IMR-90 (cell line): ENCODE results near the gene CA12. TPM values are rescaled to one million over a fixed set of nuclear protein-coding genes. Genes with fewer than 3 reads are reported as not detected.

Experiments used
- ATAC-seq: fragments of 200-7000 bp; cut with Tn5 transposase; 2 replicates; pipeline ENCODE4 v1.9.1; 2020; ENCODE audit warnings: low read depth, mild to moderate bottlenecking, moderate library complexity
- BruUV-seq: library from RNA; stranded (reverse); fragments of 400-500 nt; replicated peaks from 2 replicates; lab custom pipeline; 2021; lab: Mats Ljungman, UMichigan
- CTCF ChIA-PET: fragments of 300-600 bp; formaldehyde crosslinking; extraction: SDS; loops from one replicate; lab custom pipeline; 2021; ENCODE audit warnings: antibody characterized with exemption; lab: Yijun Ruan, JAX
- POLR2A ChIA-PET: fragments of 300-600 bp; sonication (Branson Sonifier 250); formaldehyde crosslinking; loops from one replicate; lab custom pipeline; 2022; ENCODE audit warnings: antibody characterized with exemption; ENCODE audit not compliant: unreplicated experiment; lab: Charles Lee
- DNase-seq: peaks from one replicate; pipeline ENCODE4 v3.0.0; 2013
- H2AFZ ChIP-seq: replicated peaks from 2 replicates; pipeline ENCODE3; 2013; ENCODE audit warnings: low read length, mild to moderate bottlenecking; ENCODE audit not compliant: poor library complexity
- H2AK5ac ChIP-seq: 2 replicates; pipeline ENCODE4 v1.6.1; 2013; ENCODE audit warnings: low read depth, low read length, inconsistent platforms
- H2AK9ac ChIP-seq: replicated peaks from 2 replicates; pipeline ENCODE3; 2013; ENCODE audit warnings: mild to moderate bottlenecking, low read depth, low read length, moderate library complexity; ENCODE audit not compliant: poor library complexity
- H2BK120ac ChIP-seq: 2 replicates; pipeline ENCODE4 v1.6.1; 2013; ENCODE audit warnings: low read depth, low read length, inconsistent platforms
- H2BK15ac ChIP-seq: 3 replicates; pipeline ENCODE4 v1.6.1; 2013; ENCODE audit warnings: low read depth, low read length, inconsistent platforms
- H2BK20ac ChIP-seq: 2 replicates; pipeline ENCODE4 v1.6.1; 2013; ENCODE audit warnings: low read depth, mild to moderate bottlenecking, inconsistent platforms, low read length, moderate library complexity
- H2BK5ac ChIP-seq: 2 replicates; pipeline ENCODE4 v1.6.1; 2013; ENCODE audit warnings: mild to moderate bottlenecking, low read depth, low read length, inconsistent platforms; ENCODE audit not compliant: poor library complexity, severe bottlenecking
- H3K14ac ChIP-seq: replicated peaks from 2 replicates; pipeline ENCODE4 v1.6.1; 2013; ENCODE audit warnings: low read depth, low read length, inconsistent platforms
- H3K18ac ChIP-seq: 2 replicates; pipeline ENCODE4 v1.6.1; 2013; ENCODE audit warnings: low read depth, low read length, control low read depth
- H3K23ac ChIP-seq: 2 replicates; pipeline ENCODE4 v1.6.1; 2013; ENCODE audit warnings: low read depth, low read length, inconsistent platforms
- H3K27ac ChIP-seq: 2 replicates; pipeline ENCODE4 v1.5.1; 2013; ENCODE audit warnings: mild to moderate bottlenecking, control low read depth, low read length; ENCODE audit not compliant: insufficient read depth
- H3K27me3 ChIP-seq: 2 replicates; pipeline ENCODE4 v1.6.1; 2013; ENCODE audit warnings: low read length; ENCODE audit not compliant: control insufficient read depth, insufficient read depth
- H3K36me3 ChIP-seq: 2 replicates; pipeline ENCODE4 v1.6.1; 2013; ENCODE audit warnings: low read length, mixed read lengths; ENCODE audit not compliant: control insufficient read depth, insufficient read depth
- H3K4ac ChIP-seq: 2 replicates; pipeline ENCODE4 v1.6.1; 2013; ENCODE audit warnings: low read depth, low read length, inconsistent platforms
- H3K4me1 ChIP-seq: 2 replicates; pipeline ENCODE4 v1.6.1; 2013; ENCODE audit warnings: low read length, mixed read lengths; ENCODE audit not compliant: control insufficient read depth, insufficient read depth
- H3K4me2 ChIP-seq: 2 replicates; pipeline ENCODE4 v1.6.1; 2013; ENCODE audit warnings: low read depth, mild to moderate bottlenecking, control low read depth, low read length, moderate library complexity
- H3K4me3 ChIP-seq: 2 replicates; pipeline ENCODE4 v1.5.1; 2013; ENCODE audit warnings: low read depth, mild to moderate bottlenecking, control low read depth, low read length, moderate library complexity; ENCODE audit not compliant: insufficient read depth
- H3K56ac ChIP-seq: 2 replicates; pipeline ENCODE4 v1.6.1; 2013; ENCODE audit warnings: low read length, inconsistent platforms; ENCODE audit not compliant: insufficient read depth; ENCODE audit errors: extremely low read depth
- H3K79me1 ChIP-seq, 2 experiments: 2 replicates each; pipeline ENCODE4 v1.6.1; 2013; ENCODE audit warnings: low read length in 2 of 2, inconsistent platforms in 1 of 2, low read depth in 1 of 2
- H3K9ac ChIP-seq: 2 replicates; pipeline ENCODE4 v1.6.1; 2013; ENCODE audit warnings: low read depth, low read length, control low read depth
- H3K9me1 ChIP-seq: 2 replicates; pipeline ENCODE4 v1.6.1; 2013; ENCODE audit warnings: low read length, inconsistent platforms; ENCODE audit not compliant: insufficient read depth
- H3K9me3 ChIP-seq: 2 replicates; pipeline ENCODE4 v1.6.1; 2013; ENCODE audit warnings: low read length; ENCODE audit not compliant: control insufficient read depth, insufficient read depth
- H4K20me1 ChIP-seq: 2 replicates; pipeline ENCODE4 v1.6.1; 2013; ENCODE audit warnings: low read length, inconsistent platforms; ENCODE audit not compliant: insufficient read depth
- H4K5ac ChIP-seq: 2 replicates; pipeline ENCODE4 v1.6.1; 2013; ENCODE audit warnings: mild to moderate bottlenecking, low read depth, low read length, control low read depth
- H4K8ac ChIP-seq, 2 experiments: 2 replicates each; pipeline ENCODE4 v1.6.1; 2013; ENCODE audit warnings: low read depth in 2 of 2, low read length in 2 of 2, control low read depth in 1 of 2, inconsistent platforms in 1 of 2
- H4K91ac ChIP-seq: 2 replicates; pipeline ENCODE4 v1.6.1; 2013; ENCODE audit warnings: low read depth, low read length, inconsistent platforms; ENCODE audit not compliant: insufficient read depth
- BHLHE40 ChIP-seq: fragments of 150-350 bp; IDR thresholded peaks from 2 replicates; pipeline ENCODE4 v1.6.1; 2016; ENCODE audit warnings: mild to moderate bottlenecking, low read depth, low read length
- CEBPB ChIP-seq: IDR thresholded peaks from 2 replicates; pipeline ENCODE4 v1.6.1; 2012; ENCODE audit warnings: low read depth, low read length, improper control_type of control experiment
- CHD1 ChIP-seq: IDR thresholded peaks from 2 replicates; pipeline ENCODE4 v1.6.1; 2012; ENCODE audit warnings: low read depth, low read length, improper control_type of control experiment
- CTCF ChIP-seq: conservative IDR thresholded peaks from 2 replicates; pipeline ENCODE4 v1.5.1; 2012; ENCODE audit warnings: mild to moderate bottlenecking, low read depth, low read length, improper control_type of control experiment
- FOS ChIP-seq: fragments of 150-350 bp; IDR thresholded peaks from 2 replicates; pipeline ENCODE4 v1.6.1; 2016; ENCODE audit warnings: low read depth, low read length
- MAFK ChIP-seq: IDR thresholded peaks from 2 replicates; pipeline ENCODE4 v1.6.1; 2012; ENCODE audit warnings: low read depth, low read length, improper control_type of control experiment
- MXI1 ChIP-seq: IDR thresholded peaks from 2 replicates; pipeline ENCODE4 v1.6.1; 2012; ENCODE audit warnings: low read depth, mild to moderate bottlenecking, low read length, moderate library complexity, borderline replicate concordance
- NFE2L2 ChIP-seq: fragments of 150-350 bp; IDR thresholded peaks from 2 replicates; pipeline ENCODE4 v1.6.1; 2016; ENCODE audit warnings: low read depth, mild to moderate bottlenecking, low read length
- RFX5 ChIP-seq: IDR thresholded peaks from 2 replicates; pipeline ENCODE4 v1.8.0; 2012; ENCODE audit warnings: low read depth, mild to moderate bottlenecking, low read length, moderate library complexity
- SMC3 ChIP-seq: fragments of 150-350 bp; IDR thresholded peaks from 2 replicates; pipeline ENCODE4 v1.6.1; 2016; ENCODE audit warnings: low read depth, mild to moderate bottlenecking, antibody characterized with exemption, low read length, moderate library complexity
- WGBS, 2 experiments: methylation state at CpG; one replicate each; pipeline versions ENCODE4 v1.1.5 to v1.1.7; 2013; ENCODE audit warnings: missing lambda C conversion rate in 2 of 2; ENCODE audit not compliant: insufficient read length in 1 of 2; ENCODE audit errors: extremely low coverage in 2 of 2; 5-methylcytosine and 5-hydroxymethylcytosine counted together
- dilution Hi-C: fragments of 300-500 bp; cut with HindIII; formaldehyde crosslinking; loops from one replicate; pipeline ENCODE4 v1.14.3; 2018; ENCODE audit warnings: low sequenced_read_pairs; ENCODE audit not compliant: unreplicated experiment
- in situ Hi-C: fragments of 300-500 bp; cut with MboI; formaldehyde crosslinking; loops from 3 replicates; pipeline ENCODE4 v1.14.3; 2019; ENCODE audit warnings: low sequenced_read_pairs, inconsistent platforms, mixed read lengths
- intact Hi-C: fragments of 100-400 bp; cut with micrococcal nuclease; formaldehyde crosslinking; loops from 2 replicates; pipeline ENCODE4 v1.10.0; 2022
- polyA plus RNA-seq, 3 experiments: library from polyadenylated mRNA; depleted of rRNA; stranded (reverse); fragments of >200 nt; gene quantifications; 2 replicates each; pipeline ENCODE4 v1.2.3, GENCODE V29; 2012; ENCODE audit warnings: low replicate concordance in 1 of 3
- total RNA-seq: library from RNA; depleted of rRNA; stranded (reverse); fragments of >200 nt; gene quantifications from 2 replicates; pipeline ENCODE4 v1.2.3, GENCODE V29; 2012

Gene CA12
- total and polyA plus RNA-seq, 2 of the 4 experiments (the other 2 are of a cell fraction): 33.7 to 52.6 TPM

GRCh38 chr15:63366451-63366850 is 15.2 kb downstream of the CA12 start:
- no peaks in the 10 kb centered on the region for H3K9me3 ChIP-seq
- no peaks in the 10 kb centered on the region for H4K20me1 ChIP-seq
- no peak overlapping the region for H2BK15ac ChIP-seq
- H3K56ac ChIP-seq: no peak overlapping the region
- dilution Hi-C loops: no loop called here
- H3K79me1 ChIP-seq: no peaks in the 10 kb centered on the region
- peaks cover 13% of the 10 kb centered on the region for H3K4me1 ChIP-seq
- H3K4me2 ChIP-seq: no peak overlapping the region
- peaks cover 3% of the 10 kb centered on the region for H3K9me1 ChIP-seq
- no TSS peak for BruUV-seq
- WGBS, 2 experiments: no CpG with 5 or more reads among the region's 2 CpGs
- H3K27ac ChIP-seq: no peak overlapping the region
- no peak overlapping the region for H3K23ac ChIP-seq
- peak overlapping the region; percentile 10 for H2BK120ac ChIP-seq
- no peak overlapping the region for H4K8ac ChIP-seq
- in situ Hi-C loops: no loop called here
- H2BK5ac ChIP-seq: no peak overlapping the region
- H4K91ac ChIP-seq: no peak overlapping the region
- ATAC-seq (peak; percentile 22; the same call in 1 of the 2 replicates), DNase-seq (peak; percentile 63)
- peak overlapping the region; percentile 45; the same call in 1 of the 2 replicates for H4K5ac ChIP-seq
- H3K27me3 ChIP-seq: peaks cover 2% of the 10 kb centered on the region; the same call in 1 of the 2 replicates
- H2AK5ac ChIP-seq: no peak overlapping the region
- TF ChIP-seq CEBPB: no peak
- TF ChIP-seq MAFK: no peak
- no peak for TF ChIP-seq FOS
- TF ChIP-seq BHLHE40: no peak
- no peak for TF ChIP-seq CTCF
- no peak for TF ChIP-seq NFE2L2
- no peak for TF ChIP-seq MXI1
- no peak for TF ChIP-seq CHD1
- TF ChIP-seq RFX5: no peak
- no peak for TF ChIP-seq SMC3
- no peak overlapping the region for H3K9ac ChIP-seq
- H2AFZ ChIP-seq: no peak overlapping the region
- POLR2A ChIA-PET: no interaction called here
- H2BK20ac ChIP-seq: peak overlapping the region; percentile 41; the same call in 1 of the 2 replicates
- CTCF ChIA-PET: no interaction called here
- H3K18ac ChIP-seq: peak overlapping the region; percentile 46
- H3K36me3 ChIP-seq: no peaks in the 10 kb centered on the region
- no peak overlapping the region for H2AK9ac ChIP-seq
- no peak overlapping the region for H3K4me3 ChIP-seq
- intact Hi-C loops: no loop called here
- H3K14ac ChIP-seq: no peak overlapping the region
- H3K4ac ChIP-seq: no peak overlapping the region
